HCT116 (cell line): ENCODE results near the gene PTPRO. TPM values are rescaled to one million over a fixed set of nuclear protein-coding genes. Genes with fewer than 3 reads are reported as not detected.

Experiments
- ATAC-seq: fragments of 200-7000 bp; cut with Tn5 transposase; 2 replicates; pipeline ENCODE4 v1.9.1; 2020; ENCODE audit warnings: mild to moderate bottlenecking, moderate library complexity
- BruUV-seq: library from RNA; stranded (reverse); fragments of 400-500 nt; replicated peaks from 2 replicates; lab custom pipeline; 2021; lab: Mats Ljungman, UMichigan
- CTCF ChIA-PET: fragments of 300-600 bp; sonication (Branson Sonifier 250); formaldehyde crosslinking; loops from one replicate; lab custom pipeline; 2021; ENCODE audit warnings: antibody characterized with exemption; lab: Charles Lee
- POLR2A ChIA-PET: fragments of 300-600, 350-600 bp; sonication (Branson Sonifier 250); formaldehyde crosslinking; loops from one replicate; lab custom pipeline; 2021; ENCODE audit warnings: antibody characterized with exemption; lab: Charles Lee
- RAD21 ChIA-PET, 2 experiments: fragments of 300-600 bp; sonication (Branson Sonifier 250); formaldehyde crosslinking; loops; one replicate each; lab custom pipeline; 2023; ENCODE audit warnings: low total read pairs in 2 of 2; ENCODE audit not compliant: uncharacterized antibody in 2 of 2, unreplicated experiment in 2 of 2, low non-redundant PET in 1 of 2; lab: Charles Lee
- DNase-seq: peaks from one replicate; pipeline ENCODE4 v3.0.0-alpha.2; 2010; ENCODE audit warnings: low read depth, low spot score
- H2AFZ ChIP-seq: fragments of 200-600 bp; shearing (Covaris generic), sonication (generic); 2 replicates; pipeline ENCODE4 v1.6.1; 2017; ENCODE audit warnings: low read depth, mixed run types, mixed read lengths, antibody characterized with exemption, low read length; ENCODE audit not compliant: poor library complexity, severe bottlenecking
- H3K27ac ChIP-seq: 2 replicates; pipeline ENCODE4 v1.5.1; 2012; ENCODE audit warnings: low read depth, low read length
- H3K27me3 ChIP-seq: fragments of 200-600 bp; sonication (generic); 2 replicates; pipeline ENCODE4 v1.6.1; 2016; ENCODE audit warnings: mixed run types, low read length, mixed read lengths; ENCODE audit not compliant: insufficient read depth
- H3K36me3 ChIP-seq, 2 experiments: fragments of 200-500 bp in 1 of 2; fragments of 200-600 bp in 1 of 2; sonication (Bioruptor generic) in 1 of 2; sonication (generic) in 1 of 2; 2 replicates each; pipeline versions ENCODE4 v1.5.1 to v1.6.1; 2014 to 2016; ENCODE audit warnings: low read length in 2 of 2, inconsistent platforms in 1 of 2, mixed read lengths in 1 of 2, mixed run types in 1 of 2; ENCODE audit not compliant: insufficient read depth in 2 of 2, control insufficient read depth in 1 of 2
- H3K4me1 ChIP-seq, 2 experiments: fragments of 200-600 bp in 1 of 2; sonication (generic) in 1 of 2; 2 replicates each; pipeline versions ENCODE4 v1.5.1 to v1.6.1; 2012 to 2017; ENCODE audit warnings: low read length in 2 of 2, inconsistent platforms in 1 of 2, mild to moderate bottlenecking in 1 of 2, mixed read lengths in 1 of 2, mixed run types in 1 of 2, moderate library complexity in 1 of 2; ENCODE audit not compliant: insufficient read depth in 2 of 2, control insufficient read depth in 1 of 2
- H3K4me2 ChIP-seq: fragments of 200-600 bp; sonication (generic); 2 replicates; pipeline ENCODE4 v1.6.1; 2017; ENCODE audit warnings: mixed run types, low read length, mixed read lengths
- H3K4me3 ChIP-seq, 2 experiments: fragments of 200-600 bp in 1 of 2; sonication (generic) in 1 of 2; replicated peaks in 1 of 2; 2 replicates each; pipeline ENCODE4 v1.5.1; 2011 to 2016; ENCODE audit warnings: low read length in 2 of 2, control low read depth in 1 of 2, low read depth in 1 of 2, mild to moderate bottlenecking in 1 of 2, mixed read lengths in 1 of 2, mixed run types in 1 of 2
- H3K79me2 ChIP-seq: fragments of 200-600 bp; sonication (generic); 2 replicates; pipeline ENCODE4 v1.6.1; 2017; ENCODE audit warnings: mild to moderate bottlenecking, mixed run types, low read length, moderate library complexity, mixed read lengths; ENCODE audit not compliant: insufficient read depth
- H3K9ac ChIP-seq: fragments of 200-600 bp; sonication (generic); 2 replicates; pipeline ENCODE4 v1.6.1; 2016; ENCODE audit warnings: low read length, mixed read lengths
- H3K9me2 ChIP-seq: fragments of 200-600 bp; sonication (generic), shearing (Covaris generic); 2 replicates; pipeline ENCODE4 v1.6.1; 2017; ENCODE audit warnings: mixed run types, mild to moderate bottlenecking, moderate library complexity; ENCODE audit not compliant: insufficient read depth
- H3K9me3 ChIP-seq, 2 experiments: fragments of 200-500 bp in 1 of 2; fragments of 200-600 bp in 1 of 2; sonication (Bioruptor generic) in 1 of 2; sonication (generic) in 1 of 2; 2 replicates each; pipeline ENCODE4 v1.6.1; 2014 to 2017; ENCODE audit warnings: low read length in 2 of 2, mixed read lengths in 2 of 2, inconsistent platforms in 1 of 2, low read depth in 1 of 2, mild to moderate bottlenecking in 1 of 2, mixed run types in 1 of 2, moderate library complexity in 1 of 2; ENCODE audit not compliant: control insufficient read depth in 1 of 2, insufficient read depth in 1 of 2
- H4K20me1 ChIP-seq: fragments of 200-600 bp; sonication (generic), shearing (Covaris generic); 2 replicates; pipeline ENCODE4 v1.6.1; 2017; ENCODE audit warnings: mixed run types, mild to moderate bottlenecking, moderate library complexity; ENCODE audit not compliant: insufficient read depth
- ATF3 ChIP-seq: IDR thresholded peaks from 2 replicates; pipeline ENCODE4 v1.6.1; 2012
- CBX3 ChIP-seq: IDR thresholded peaks from 2 replicates; pipeline ENCODE4 v1.6.1; 2012; ENCODE audit warnings: low read depth
- CEBPB ChIP-seq: IDR thresholded peaks from 2 replicates; pipeline ENCODE4 v1.6.1; 2012; ENCODE audit warnings: low read depth
- EGR1 ChIP-seq: IDR thresholded peaks from 2 replicates; pipeline ENCODE4 v1.6.1; 2012; ENCODE audit warnings: low read depth
- EZH2 ChIP-seq: fragments of 200-600 bp; sonication (generic); IDR thresholded peaks from 2 replicates; pipeline ENCODE4 v1.6.1; 2017; ENCODE audit warnings: antibody characterized with exemption, mixed run types
- EZH2phosphoT487 ChIP-seq: fragments of 200-600 bp; IDR thresholded peaks from 2 replicates; pipeline ENCODE4 v1.6.1; 2018; ENCODE audit warnings: antibody characterized with exemption, borderline replicate concordance
- JUND ChIP-seq: IDR thresholded peaks from 2 replicates; pipeline ENCODE4 v1.6.1; 2012
- POLR2A ChIP-seq: IDR thresholded peaks from 2 replicates; pipeline ENCODE4 v1.7.0; 2011; ENCODE audit warnings: borderline replicate concordance; ENCODE audit not compliant: insufficient read depth, insufficient read length; ENCODE audit errors: extremely low read depth
- RAD21 ChIP-seq: IDR thresholded peaks from 2 replicates; pipeline ENCODE4 v1.6.1; 2012; ENCODE audit warnings: low read depth, mild to moderate bottlenecking
- REST ChIP-seq: IDR thresholded peaks from 2 replicates; pipeline ENCODE4 v1.6.1; 2012; ENCODE audit warnings: low read depth
- SIN3A ChIP-seq: IDR thresholded peaks from 2 replicates; pipeline ENCODE4 v1.6.1; 2012; ENCODE audit warnings: low read depth
- SP1 ChIP-seq: IDR thresholded peaks from 2 replicates; pipeline ENCODE4 v1.6.1; 2012; ENCODE audit warnings: low read depth
- SRF ChIP-seq: IDR thresholded peaks from 2 replicates; pipeline ENCODE4 v1.6.1; 2012; ENCODE audit warnings: low read depth
- TCF7L2 ChIP-seq: IDR thresholded peaks from 2 replicates; pipeline ENCODE4 v1.7.0; 2011; ENCODE audit warnings: borderline replicate concordance, inconsistent platforms; ENCODE audit not compliant: insufficient read depth, insufficient read length; ENCODE audit errors: extremely low read depth
- YY1 ChIP-seq: IDR thresholded peaks from 2 replicates; pipeline ENCODE4 v1.6.1; 2011; ENCODE audit warnings: low read length, low read depth, moderate library complexity, mild to moderate bottlenecking; ENCODE audit not compliant: insufficient replicate concordance; ENCODE audit errors: extremely low read depth
- ZBTB33 ChIP-seq: IDR thresholded peaks from 2 replicates; pipeline ENCODE4 v1.6.1; 2011; ENCODE audit warnings: mild to moderate bottlenecking, low read length, moderate library complexity; ENCODE audit not compliant: insufficient replicate concordance; ENCODE audit errors: extremely low read depth
- ZFX ChIP-seq: fragments of 450-650 bp; IDR thresholded peaks from 2 replicates; pipeline ENCODE4 v1.6.1; 2017
- ZNF274 ChIP-seq: fragments of 200-500 bp; sonication (Bioruptor generic); IDR thresholded peaks from 2 replicates; pipeline ENCODE4 v1.6.1; 2014; ENCODE audit warnings: mild to moderate bottlenecking, low read depth, low read length, inconsistent platforms
- intact Hi-C: fragments of 100-400 bp; cut with micrococcal nuclease; formaldehyde crosslinking; loops from 2 replicates; pipeline ENCODE4 v1.10.0; 2022
- total RNA-seq: library from RNA; stranded (reverse); gene quantifications from one replicate; pipeline ENCODE4 v1.2.1, GENCODE V29; 2021; ENCODE audit not compliant: unreplicated experiment
- TF ChIP-seq, protein P1 (sequence below), 3 experiments: fragments of 200-600 bp in 1 of 3; sonication (generic) in 1 of 3; IDR thresholded peaks in 2 of 3; conservative IDR thresholded peaks in 1 of 3; 2 replicates each; pipeline ENCODE4 v1.5.1; 2012 to 2017; ENCODE audit warnings: low read depth in 2 of 3, low read length in 2 of 3, antibody characterized with exemption in 1 of 3, borderline replicate concordance in 1 of 3, control low read depth in 1 of 3, mild to moderate bottlenecking in 1 of 3, mixed read lengths in 1 of 3, mixed run types in 1 of 3, moderate library complexity in 1 of 3; ENCODE audit not compliant: insufficient read depth in 1 of 3
- TF ChIP-seq, protein P2 (sequence below): IDR thresholded peaks from 2 replicates; pipeline ENCODE4 v1.6.1; 2012

PTPRO gene
- total RNA-seq, 1 experiment from 2014 or later, result not detected

DNA sequence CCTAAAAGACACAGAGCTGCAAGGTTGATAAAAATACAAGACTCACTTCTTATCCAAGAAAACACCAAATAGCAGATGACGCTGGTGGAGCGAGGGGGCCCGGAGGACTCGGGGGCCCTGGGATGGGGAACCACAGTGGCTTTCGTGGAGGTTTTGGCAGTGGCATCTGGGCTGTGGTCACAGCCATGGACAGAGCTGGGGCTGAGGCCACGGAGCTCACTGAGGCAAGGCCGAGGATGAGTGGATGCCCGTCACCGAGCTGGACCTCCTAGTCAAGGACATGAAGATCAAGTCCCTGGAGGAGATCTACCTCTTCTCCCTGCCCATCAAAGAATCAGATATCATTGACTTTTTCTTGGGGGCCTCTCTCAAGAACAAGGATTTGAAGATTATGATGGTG, 117.2 kb downstream of the PTPRO start:
- peaks cover 4% of the 10 kb centered on the region; the same call in 1 of the 2 replicates for H3K27me3 ChIP-seq
- no peak overlapping the region for H2AFZ ChIP-seq
- ChIA-PET POLR2A (no interaction called here), CTCF (no interaction called here)
- H3K27ac ChIP-seq, result no peak overlapping the region
- H3K9me2 ChIP-seq, result no peaks in the 10 kb centered on the region
- H3K36me3 ChIP-seq, result no peaks in the 10 kb centered on the region
- intact Hi-C loops, result no loop called here
- H3K4me3 ChIP-seq, result no peak overlapping the region
- no peaks in the 10 kb centered on the region for H3K9me3 ChIP-seq
- DNase-seq, result no peak
- H3K4me2 ChIP-seq, result no peak overlapping the region
- no peaks in the 10 kb centered on the region for H3K79me2 ChIP-seq
- no TSS peak for BruUV-seq
- TF ChIP-seq ZNF274 (no peak), SRF (no peak), JUND (no peak), SP1 (no peak), CBX3 (no peak), EZH2phosphoT487 (no peak), EGR1 (no peak), ATF3 (no peak), ZBTB33 (no peak), CEBPB (no peak), POLR2A (no peak), ZFX (no peak), REST (no peak), SIN3A (no peak), YY1 (no peak), TCF7L2 (no peak), EZH2 (no peak), RAD21 (no peak)
- TF ChIP-seq, protein P1, sequence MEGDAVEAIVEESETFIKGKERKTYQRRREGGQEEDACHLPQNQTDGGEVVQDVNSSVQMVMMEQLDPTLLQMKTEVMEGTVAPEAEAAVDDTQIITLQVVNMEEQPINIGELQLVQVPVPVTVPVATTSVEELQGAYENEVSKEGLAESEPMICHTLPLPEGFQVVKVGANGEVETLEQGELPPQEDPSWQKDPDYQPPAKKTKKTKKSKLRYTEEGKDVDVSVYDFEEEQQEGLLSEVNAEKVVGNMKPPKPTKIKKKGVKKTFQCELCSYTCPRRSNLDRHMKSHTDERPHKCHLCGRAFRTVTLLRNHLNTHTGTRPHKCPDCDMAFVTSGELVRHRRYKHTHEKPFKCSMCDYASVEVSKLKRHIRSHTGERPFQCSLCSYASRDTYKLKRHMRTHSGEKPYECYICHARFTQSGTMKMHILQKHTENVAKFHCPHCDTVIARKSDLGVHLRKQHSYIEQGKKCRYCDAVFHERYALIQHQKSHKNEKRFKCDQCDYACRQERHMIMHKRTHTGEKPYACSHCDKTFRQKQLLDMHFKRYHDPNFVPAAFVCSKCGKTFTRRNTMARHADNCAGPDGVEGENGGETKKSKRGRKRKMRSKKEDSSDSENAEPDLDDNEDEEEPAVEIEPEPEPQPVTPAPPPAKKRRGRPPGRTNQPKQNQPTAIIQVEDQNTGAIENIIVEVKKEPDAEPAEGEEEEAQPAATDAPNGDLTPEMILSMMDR (IDR thresholded peaks at IDR 0.05 in 2 of 3, conservative IDR thresholded peaks at IDR 0.05 in 1 of 3; ENCODE audit: borderline replicate concordance in 1 of 3, insufficient read depth in 1 of 3, low read depth in 2 of 3, low read length in 2 of 3), result no peak
- TF ChIP-seq, protein P2, sequence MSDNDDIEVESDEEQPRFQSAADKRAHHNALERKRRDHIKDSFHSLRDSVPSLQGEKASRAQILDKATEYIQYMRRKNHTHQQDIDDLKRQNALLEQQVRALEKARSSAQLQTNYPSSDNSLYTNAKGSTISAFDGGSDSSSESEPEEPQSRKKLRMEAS, result no peak
- TF ChIP-seq, all 23 proteins: peak for 0
- RAD21 ChIA-PET, result no interaction called here
- ATAC-seq, result no peak
- Histone ChIP-seq H4K20me1 (no peaks in the 10 kb centered on the region), H3K9ac (no peak overlapping the region), H3K4me1 (no peaks in the 10 kb centered on the region)
